T-helper 17 cell (primary cell): Measurements from ENCODE around the gene C5. TPM values are rescaled to one million over a fixed set of nuclear protein-coding genes. Genes with fewer than 3 reads are reported as not detected.
A peak's percentile ranks its signal among the peaks of the same experiment; 100 is the strongest.

Experiments used
- ATAC-seq: fragments of 150-1000 bp; cut with Tn5 transposase; 2 replicates; pipeline ENCODE4 v1.10.0; 2021; ENCODE audit warnings: mild to moderate bottlenecking, moderate library complexity
- DNase-seq, 3 donors: peaks; one replicate each; pipeline versions ENCODE4 v3.0.0 to v3.0.0-alpha.2; 2020 to 2021
- H3K9me3 ChIP-seq: one replicate; pipeline ENCODE4 v1.7.0; 2013; ENCODE audit warnings: low read length, mild to moderate bottlenecking; ENCODE audit not compliant: control insufficient read depth, poor library complexity, severe bottlenecking
- H3K27ac Mint-ChIP-seq: one replicate; pipeline ENCODE4 v1.8.0; 2022; ENCODE audit warnings: mild to moderate bottlenecking, moderate library complexity, mixed read lengths
- H3K27me3 Mint-ChIP-seq: one replicate; pipeline ENCODE4 v1.8.0; 2022; ENCODE audit warnings: mixed read lengths
- H3K36me3 Mint-ChIP-seq: one replicate; pipeline ENCODE4 v1.8.0; 2022; ENCODE audit warnings: low read depth, mixed read lengths
- H3K4me1 Mint-ChIP-seq: one replicate; pipeline ENCODE4 v1.8.0; 2022; ENCODE audit warnings: mild to moderate bottlenecking, mixed read lengths
- H3K4me3 Mint-ChIP-seq: one replicate; pipeline ENCODE4 v1.8.0; 2022; ENCODE audit warnings: mild to moderate bottlenecking, moderate library complexity, mixed read lengths
- total RNA-seq, 4 donors: library from RNA in 2 of 4; stranded (reverse) in 2 of 4; gene quantifications; one replicate each; pipeline ENCODE4 v1.2.3 and lab custom pipeline; 2022 to 2026

Gene C5
- total RNA-seq, 2 donors from 2014 or later, result 1.3 to 1.9 TPM

GRCh38 chr9:120929229-120929791 is 120.8 kb downstream of the C5 start:
- DNase-seq, result no peak
- H3K27ac Mint-ChIP-seq, result peak overlapping the region; percentile 100

GRCh38 chr9:120928483-120929228 is 121.4 kb downstream of the C5 start:
- H3K36me3 Mint-ChIP-seq, result peaks cover 5% of the 10 kb centered on the region
- H3K4me3 Mint-ChIP-seq, result peak overlapping the region; percentile 98

More at GRCh38 chr9:120929229-120929791, 120.8 kb downstream of the C5 start:
- no peak for ATAC-seq
- peaks cover 5% of the 10 kb centered on the region for H3K36me3 Mint-ChIP-seq
- no peaks in the 10 kb centered on the region for H3K9me3 ChIP-seq
- peaks cover 65% of the 10 kb centered on the region for H3K4me1 Mint-ChIP-seq
- peak overlapping the region; percentile 79 for H3K4me3 Mint-ChIP-seq
- H3K27me3 Mint-ChIP-seq, result no peaks in the 10 kb centered on the region

GRCh38 chr9:120928015-120928482 is 122.0 kb downstream of the C5 start:
- no peak for ATAC-seq
- Mint-ChIP-seq H3K4me1 (peaks cover 68% of the 10 kb centered on the region), H3K27me3 (no peaks in the 10 kb centered on the region), H3K4me3 (peak overlapping the region; percentile 98), H3K27ac (peak overlapping the region; percentile 100), H3K36me3 (peaks cover 5% of the 10 kb centered on the region)
- peaks cover 4% of the 10 kb centered on the region for H3K9me3 ChIP-seq
- DNase-seq, result peak in 2 of 3 donors; percentile 49 to 53

More at GRCh38 chr9:120928483-120929228, 121.4 kb downstream of the C5 start:
- Mint-ChIP-seq H3K27ac (peak overlapping the region; percentile 100), H3K27me3 (no peaks in the 10 kb centered on the region), H3K4me1 (peaks cover 69% of the 10 kb centered on the region)
- DNase-seq (peak; percentile 61 to 71 (median 68)), ATAC-seq (peak; percentile 48)
- H3K9me3 ChIP-seq, result peaks cover 4% of the 10 kb centered on the region

- peak overlapping the region; percentile 98 for H3K4me3 Mint-ChIP-seq
- no peaks in the 10 kb centered on the region for H3K27me3 Mint-ChIP-seq
- DNase-seq (no peak), ATAC-seq (no peak)
- H3K4me1 Mint-ChIP-seq, result peaks cover 71% of the 10 kb centered on the region
- peaks cover 8% of the 10 kb centered on the region for H3K9me3 ChIP-seq
- peak overlapping the region; percentile 100 for H3K27ac Mint-ChIP-seq
- peaks cover 5% of the 10 kb centered on the region for H3K36me3 Mint-ChIP-seq
These were observed 122.6 kb downstream of the C5 start for GRCh38 chr9:120927269-120928014.

- peaks cover 72% of the 10 kb centered on the region for H3K4me1 Mint-ChIP-seq
- no peaks in the 10 kb centered on the region for H3K27me3 Mint-ChIP-seq
- H3K27ac Mint-ChIP-seq, result peak within 1 kb of the TSS; percentile 100
- H3K9me3 ChIP-seq, result peaks cover 9% of the 10 kb centered on the region
- peaks cover 5% of the 10 kb centered on the region for H3K36me3 Mint-ChIP-seq
- peak within 1 kb of the TSS; percentile 98 for H3K4me3 Mint-ChIP-seq
- peak; percentile 28 for ATAC-seq
- DNase-seq, result no peak
These were observed 123.6 kb downstream of the C5 start, which contains the start of gene TRAF1 for GRCh38 chr9:120926397-120926928. Gene TRAF1 (minus strand): TSS chr9:120926796. CDS start chr9:120926075, 721 bp downstream.

- H3K4me1 Mint-ChIP-seq, result peaks cover 67% of the 10 kb centered on the region
- peak overlapping the region; percentile 98 for H3K4me3 Mint-ChIP-seq
- H3K36me3 Mint-ChIP-seq, result peaks cover 5% of the 10 kb centered on the region
These were observed 124.3 kb downstream of the C5 start for GRCh38 chr9:120925535-120926396.

GRCh38 chr9:120924698-120925534 is 125.2 kb downstream of the C5 start:
- Mint-ChIP-seq H3K36me3 (peaks cover 5% of the 10 kb centered on the region), H3K27ac (peak overlapping the region; percentile 100), H3K4me3 (peak overlapping the region; percentile 98), H3K27me3 (no peaks in the 10 kb centered on the region), H3K4me1 (peaks cover 70% of the 10 kb centered on the region)
- DNase-seq (no peak), ATAC-seq (no peak)
- peaks cover 9% of the 10 kb centered on the region for H3K9me3 ChIP-seq

More at GRCh38 chr9:120925535-120926396, 124.3 kb downstream of the C5 start:
- DNase-seq (peak; percentile 60 to 68 (median 66)), ATAC-seq (peak; percentile 74)
- peaks cover 9% of the 10 kb centered on the region for H3K9me3 ChIP-seq
- H3K27me3 Mint-ChIP-seq, result no peaks in the 10 kb centered on the region
- peak overlapping the region; percentile 100 for H3K27ac Mint-ChIP-seq

- Mint-ChIP-seq H3K36me3 (peaks cover 7% of the 10 kb centered on the region), H3K27me3 (no peaks in the 10 kb centered on the region), H3K4me3 (peak overlapping the region; percentile 98), H3K27ac (peak overlapping the region; percentile 100), H3K4me1 (peaks cover 77% of the 10 kb centered on the region)
- peaks cover 9% of the 10 kb centered on the region for H3K9me3 ChIP-seq
- ATAC-seq (no peak), DNase-seq (no peak)
These were observed 126.3 kb downstream of the C5 start for GRCh38 chr9:120923620-120924328.

GRCh38 chr9:120922404-120923195 is 127.5 kb downstream of the C5 start:
- ATAC-seq, result no peak
- DNase-seq, result no peak
- Mint-ChIP-seq H3K27ac (peak overlapping the region; percentile 100), H3K4me1 (peaks cover 76% of the 10 kb centered on the region), H3K36me3 (peaks cover 6% of the 10 kb centered on the region), H3K27me3 (no peaks in the 10 kb centered on the region), H3K4me3 (peak overlapping the region; percentile 98)
- peaks cover 9% of the 10 kb centered on the region for H3K9me3 ChIP-seq

- peak overlapping the region; percentile 100 for H3K27ac Mint-ChIP-seq
- H3K36me3 Mint-ChIP-seq, result peaks cover 9% of the 10 kb centered on the region
- H3K27me3 Mint-ChIP-seq, result no peaks in the 10 kb centered on the region
- peaks cover 73% of the 10 kb centered on the region for H3K4me1 Mint-ChIP-seq
- peak overlapping the region; percentile 98 for H3K4me3 Mint-ChIP-seq
- no peak for ATAC-seq
- no peak for DNase-seq
- H3K9me3 ChIP-seq, result peaks cover 9% of the 10 kb centered on the region
These were observed 128.4 kb downstream of the C5 start for GRCh38 chr9:120921661-120922181.
